HUDEP-2 (cell line): ENCODE measurements around the gene HLA-G.

Source experiments
- DNase-seq, 76 experiments: peaks; one replicate each; lab custom pipeline; 2025; ENCODE audit not compliant: unreplicated experiment in 76 of 76; lab: John Stamatoyannopoulos, UW

The HLA-G gene

GRCh38 chr6:29815118-29815750 is 12.4 kb upstream of the HLA-G start:
- DNase-seq: peak in 11 of 76 experiments; percentile 10 to 27 (median 18)

GRCh38 chr6:29816030-29816429 is 11.6 kb upstream of the HLA-G start:
- DNase-seq: no peak

GRCh38 chr6:29818892-29819291 is 8.7 kb upstream of the HLA-G start:
- DNase-seq: no peak

GRCh38 chr6:29824144-29824543 is 3.5 kb upstream of the HLA-G start:
- no peak for DNase-seq

- DNase-seq: no peak
These were observed 1.8 kb upstream of the HLA-G start for GRCh38 chr6:29825848-29826247.

- no peak for DNase-seq
These were observed 1.4 kb upstream of the HLA-G start for GRCh38 chr6:29826271-29826670.

- DNase-seq: no peak
These were observed 809 bp downstream of the HLA-G start for GRCh38 chr6:29828471-29828797.

- DNase-seq: no peak
These were observed 2.1 kb downstream of the HLA-G start for GRCh38 chr6:29829766-29830165.

GRCh38 chr6:29830409-29830808 is 2.8 kb downstream of the HLA-G start:
- no peak for DNase-seq

- no peak for DNase-seq
These were observed 4.2 kb downstream of the HLA-G start for GRCh38 chr6:29831776-29832175.

GRCh38 chr6:29834564-29835436 is 7.2 kb downstream of the HLA-G start:
- DNase-seq: peak in 32 of 76 experiments; percentile 3 to 52 (median 24)

GRCh38 chr6:29839917-29840316 is 12.3 kb downstream of the HLA-G start:
- DNase-seq: no peak

- no peak for DNase-seq
These were observed 13.4 kb downstream of the HLA-G start for GRCh38 chr6:29841030-29841429.

- DNase-seq: no peak
These were observed 17.9 kb downstream of the HLA-G start for GRCh38 chr6:29845405-29846006.

GRCh38 chr6:29847871-29848630 is 20.4 kb downstream of the HLA-G start:
- DNase-seq: peak in 62 of 76 experiments; percentile 17 to 78 (median 50)

GRCh38 chr6:29850011-29850553 is 22.5 kb downstream of the HLA-G start:
- DNase-seq: peak in 12 of 76 experiments; percentile 5 to 39 (median 16)

GRCh38 chr6:29851190-29851589 is 23.6 kb downstream of the HLA-G start:
- no peak for DNase-seq

- no peak for DNase-seq
These were observed 25.6 kb downstream of the HLA-G start for GRCh38 chr6:29853245-29853644.

- no peak for DNase-seq
These were observed 30.4 kb downstream of the HLA-G start for GRCh38 chr6:29858006-29858405.

- no peak for DNase-seq
These were observed 34.1 kb downstream of the HLA-G start for GRCh38 chr6:29861521-29862255.
